Urinary bladder (tissue), 4 donors: Measurements from ENCODE around the gene SORBS1. TPM values are rescaled to one million over a fixed set of nuclear protein-coding genes. Genes with fewer than 3 reads are reported as not detected.

Source experiments
- DNase-seq: peaks from one replicate; pipeline ENCODE4 v3.0.0-alpha.2; 2015; ENCODE audit errors: extremely low spot score
- H3K27ac ChIP-seq: one replicate; pipeline ENCODE4 v1.5.1; 2013; ENCODE audit warnings: low read depth, mild to moderate bottlenecking, moderate library complexity
- H3K36me3 ChIP-seq: one replicate; pipeline ENCODE4 v1.6.1; 2013; ENCODE audit warnings: mild to moderate bottlenecking, moderate library complexity; ENCODE audit not compliant: insufficient read depth
- H3K4me1 ChIP-seq: one replicate; pipeline ENCODE4 v1.6.1; 2013; ENCODE audit warnings: mild to moderate bottlenecking, moderate library complexity; ENCODE audit not compliant: insufficient read depth
- H3K4me3 ChIP-seq: one replicate; pipeline ENCODE4 v1.5.1; 2013; ENCODE audit warnings: low read depth, low read length
- WGBS: extraction: QIAGEN DNeasy Blood & Tissue Kit; methylation state at CpG from one replicate; pipeline ENCODE4 v1.1.7; 2013; 5-methylcytosine and 5-hydroxymethylcytosine counted together
- polyA plus RNA-seq: library from polyadenylated mRNA; stranded (reverse); fragments of 200-250 nt; gene quantifications from one replicate; pipeline ENCODE4 v1.2.3, GENCODE V29; 2013
- total RNA-seq: library from RNA; depleted of rRNA; stranded (reverse); fragments of >200 nt; gene quantifications from one replicate; pipeline ENCODE4 v1.2.3, GENCODE V29; 2014
- donor health status: healthy with polysubstance abuse.
- donor health status: healthy.

The SORBS1 gene
- total and polyA plus RNA-seq, 2 donors: 297 to 697 TPM

DNA sequence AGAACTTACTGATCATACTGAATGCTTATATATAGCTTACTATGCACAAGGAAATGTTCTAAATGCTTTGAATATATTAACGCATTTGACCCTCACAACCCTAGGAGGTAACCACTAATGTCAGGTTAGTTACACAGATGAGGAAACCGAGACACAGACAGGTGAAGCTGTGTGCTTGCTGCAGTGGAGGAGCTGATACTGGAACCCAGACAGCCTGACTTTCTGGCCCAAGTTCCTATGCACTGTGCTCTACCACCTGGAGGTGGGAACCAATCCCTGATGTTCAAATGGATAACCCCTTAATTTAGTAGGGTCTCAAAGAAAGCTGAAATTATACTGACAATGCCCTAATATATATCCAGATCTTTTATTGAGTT, 119.6 kb downstream of the SORBS1 start:
- no peak overlapping the region for H3K27ac ChIP-seq
- no peak overlapping the region for H3K4me3 ChIP-seq
- WGBS: 90% methylated on average over 2 of the region's 2 CpGs
- DNase-seq: no peak
- H3K36me3 ChIP-seq: no peaks in the 10 kb centered on the region
- no peaks in the 10 kb centered on the region for H3K4me1 ChIP-seq

DNA sequence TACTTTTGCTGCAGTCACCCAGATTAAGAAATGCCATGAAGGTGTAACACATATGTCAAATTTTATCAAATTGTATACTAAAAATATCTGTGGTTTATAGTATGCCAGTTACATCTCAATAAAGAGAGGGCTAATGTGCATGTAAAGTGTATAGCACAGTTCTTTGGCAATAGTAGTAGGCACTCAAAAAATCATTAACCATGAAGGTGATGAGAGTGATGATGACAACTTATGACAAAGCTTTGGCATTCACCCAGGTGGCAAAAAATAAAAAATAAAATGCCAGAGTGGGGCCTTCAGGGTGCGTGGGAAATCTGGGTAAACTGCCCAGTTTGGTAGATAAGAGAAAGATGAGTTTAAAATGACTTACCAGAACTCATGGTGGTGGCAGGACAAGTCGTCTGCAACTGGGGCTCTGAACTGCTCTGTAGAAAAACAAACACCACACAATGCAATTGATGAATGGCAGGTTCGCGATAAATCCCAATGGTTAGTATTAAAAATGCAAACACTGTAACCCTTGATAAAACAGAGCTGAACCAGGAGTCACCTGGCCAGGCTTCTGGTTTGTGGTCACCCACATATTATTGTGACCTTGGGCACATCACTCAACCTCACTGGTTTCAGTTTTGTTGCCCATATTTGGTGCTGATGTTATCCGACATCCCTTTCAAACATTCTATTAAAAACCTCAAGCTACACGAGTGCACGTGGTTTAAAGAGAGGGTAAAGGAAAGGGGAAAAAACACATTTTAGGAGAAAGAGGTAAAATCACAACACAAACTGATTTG, 120.2 kb downstream of the SORBS1 start:
- Histone ChIP-seq H3K27ac (no peak overlapping the region), H3K4me1 (no peaks in the 10 kb centered on the region), H3K4me3 (no peak overlapping the region), H3K36me3 (no peaks in the 10 kb centered on the region)
- DNase-seq: no peak
- WGBS: 56% methylated on average over 7 of the region's 7 CpGs

DNA sequence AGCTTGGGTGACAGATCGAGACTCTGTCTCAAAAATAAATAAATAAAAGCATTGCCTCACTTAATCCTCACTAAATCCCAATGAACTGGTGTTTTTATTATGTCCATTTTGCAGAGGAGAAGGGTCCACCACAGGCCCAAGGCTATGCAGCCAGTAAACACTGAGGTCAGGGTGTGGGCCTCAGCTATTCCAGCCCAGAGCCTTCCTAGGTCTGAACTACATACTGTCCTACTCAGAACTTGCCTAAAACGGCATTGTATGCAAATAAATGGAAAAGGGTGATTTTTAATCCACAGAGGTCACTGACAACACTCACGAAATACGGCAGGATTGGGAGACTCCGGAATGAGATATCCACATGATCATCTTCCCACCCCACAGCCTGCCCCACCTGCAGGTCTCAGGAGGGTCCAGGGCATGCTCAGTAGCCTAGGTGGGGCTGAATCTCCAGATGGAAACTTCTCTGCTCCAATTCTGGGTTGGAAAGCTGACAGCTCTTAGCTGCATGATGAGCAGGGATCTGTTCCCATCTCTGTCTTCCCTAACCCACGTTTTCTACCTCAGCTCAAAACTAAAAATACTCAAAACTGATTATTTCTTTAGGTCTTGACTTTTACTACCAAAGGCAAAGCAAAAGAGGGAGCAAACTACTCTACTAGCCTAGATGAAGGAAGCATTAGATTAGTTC, 121.0 kb downstream of the SORBS1 start:
- WGBS: 50% methylated on average over 6 of the region's 6 CpGs
- H3K4me3 ChIP-seq: no peak overlapping the region
- DNase-seq: no peak
- no peaks in the 10 kb centered on the region for H3K4me1 ChIP-seq
- H3K27ac ChIP-seq: no peak overlapping the region
- no peaks in the 10 kb centered on the region for H3K36me3 ChIP-seq

DNA sequence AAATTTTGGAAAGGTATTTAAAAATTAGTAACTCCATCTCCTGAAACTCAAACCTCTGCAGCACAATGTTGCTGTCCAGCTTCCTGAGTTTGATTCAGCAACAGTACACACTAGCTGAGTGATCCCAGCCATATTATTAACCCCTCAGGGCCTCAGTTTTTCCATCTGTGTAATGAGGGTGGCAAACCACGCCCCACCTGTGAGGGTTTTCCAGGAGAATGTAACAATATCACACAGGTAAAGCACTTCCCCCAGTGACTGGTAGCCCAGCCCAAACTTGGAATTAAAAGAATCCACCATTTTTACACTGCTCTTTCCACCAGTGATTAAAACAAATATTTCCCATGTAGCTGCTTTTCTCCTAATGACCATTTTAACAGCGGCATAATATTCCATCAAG, 122.4 kb downstream of the SORBS1 start:
- Histone ChIP-seq H3K36me3 (no peaks in the 10 kb centered on the region), H3K27ac (no peak overlapping the region), H3K4me3 (no peak overlapping the region), H3K4me1 (no peaks in the 10 kb centered on the region)
- WGBS: 94% methylated on average over 2 of the region's 2 CpGs
- DNase-seq: no peak

DNA sequence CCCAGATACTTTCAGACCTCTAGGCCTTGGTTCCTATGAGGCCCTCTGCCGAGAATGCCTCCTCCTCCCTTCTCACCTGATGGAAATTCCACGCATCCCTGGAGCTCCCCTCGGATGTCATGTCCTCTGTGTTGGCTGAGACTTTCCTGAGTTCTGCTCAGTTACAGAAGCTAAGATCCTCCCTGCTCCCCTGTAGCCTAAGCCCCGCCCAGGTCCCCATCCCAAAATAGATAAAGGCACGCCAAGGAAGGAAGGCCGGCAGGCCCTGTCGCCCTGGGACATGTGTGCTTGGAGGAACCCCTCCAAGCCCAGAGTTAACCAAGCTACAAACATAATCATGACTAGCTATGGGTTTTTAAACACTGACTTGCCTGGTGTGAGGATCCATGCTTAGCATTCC, 123.5 kb downstream of the SORBS1 start:
- 51% methylated on average over 7 of the region's 7 CpGs for WGBS
- Histone ChIP-seq H3K27ac (no peak overlapping the region), H3K36me3 (no peaks in the 10 kb centered on the region), H3K4me1 (no peaks in the 10 kb centered on the region), H3K4me3 (no peak overlapping the region)
- no peak for DNase-seq

DNA sequence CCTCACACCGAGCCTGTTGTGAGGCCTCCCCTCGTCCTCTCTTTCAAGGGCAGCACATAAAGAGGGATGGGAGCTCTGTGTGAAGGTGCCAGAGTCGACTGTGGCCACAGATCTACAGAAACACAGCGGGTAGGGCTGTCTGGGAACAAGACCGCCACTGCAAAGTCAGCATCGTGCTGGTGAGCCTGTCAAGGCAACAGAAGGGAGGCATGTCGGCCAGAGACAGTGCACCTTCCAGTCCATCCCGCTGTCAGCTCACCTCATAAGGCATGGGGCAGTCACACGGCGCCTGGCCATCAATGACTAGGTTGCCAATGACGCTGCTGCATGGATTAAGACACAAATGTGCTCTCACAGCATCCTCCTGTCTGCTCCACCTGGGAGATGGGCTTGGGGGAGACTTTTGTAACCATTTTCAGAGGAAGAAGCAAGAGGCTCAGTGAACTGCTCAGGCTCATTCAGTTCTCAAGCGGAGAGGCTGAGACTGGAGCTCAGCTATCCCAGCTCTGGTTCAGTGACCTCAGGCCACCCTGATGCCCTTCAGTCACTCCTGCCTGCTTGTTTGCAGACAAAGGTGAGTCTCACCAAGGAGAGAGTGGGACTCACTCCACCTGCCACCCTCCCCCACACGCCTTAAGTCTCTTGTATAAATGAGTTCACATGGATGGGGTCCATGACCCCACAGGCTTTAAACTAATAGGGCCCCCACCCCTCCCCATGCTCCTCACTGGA, 125.5 kb downstream of the SORBS1 start:
- whole genome bisulfite sequencing: 72% methylated on average over 13 of the region's 13 CpGs
- Histone ChIP-seq H3K4me1 (no peaks in the 10 kb centered on the region), H3K27ac (no peak overlapping the region)

DNA sequence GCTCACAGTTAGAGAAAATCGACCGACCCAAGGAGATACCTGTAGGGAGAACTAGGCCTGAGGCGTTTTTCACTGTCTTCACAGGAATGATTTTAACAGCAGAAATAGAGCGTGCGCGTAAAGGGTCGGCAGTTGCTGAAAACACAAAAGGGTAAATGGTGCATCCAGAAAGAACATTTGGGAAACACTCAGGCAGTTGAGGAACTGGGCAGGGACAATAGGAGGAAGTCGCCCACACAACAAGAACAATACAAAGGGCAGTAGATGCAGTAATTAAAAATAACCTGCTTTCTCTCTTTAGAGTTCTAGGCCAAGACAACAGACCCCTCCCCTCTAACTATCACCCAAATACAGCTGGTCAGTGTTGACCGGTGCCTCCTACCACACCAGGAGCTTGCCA, 126.6 kb downstream of the SORBS1 start:
- Histone ChIP-seq H3K27ac (no peak overlapping the region), H3K36me3 (no peaks in the 10 kb centered on the region), H3K4me3 (no peak overlapping the region), H3K4me1 (no peaks in the 10 kb centered on the region)
- 78% methylated on average over 9 of the region's 9 CpGs for WGBS
- no peak for DNase-seq

More for the DNA sequence above, 125.5 kb downstream of the SORBS1 start:
- Histone ChIP-seq H3K36me3 (no peaks in the 10 kb centered on the region), H3K4me3 (no peak overlapping the region)
- DNase-seq: no peak

DNA sequence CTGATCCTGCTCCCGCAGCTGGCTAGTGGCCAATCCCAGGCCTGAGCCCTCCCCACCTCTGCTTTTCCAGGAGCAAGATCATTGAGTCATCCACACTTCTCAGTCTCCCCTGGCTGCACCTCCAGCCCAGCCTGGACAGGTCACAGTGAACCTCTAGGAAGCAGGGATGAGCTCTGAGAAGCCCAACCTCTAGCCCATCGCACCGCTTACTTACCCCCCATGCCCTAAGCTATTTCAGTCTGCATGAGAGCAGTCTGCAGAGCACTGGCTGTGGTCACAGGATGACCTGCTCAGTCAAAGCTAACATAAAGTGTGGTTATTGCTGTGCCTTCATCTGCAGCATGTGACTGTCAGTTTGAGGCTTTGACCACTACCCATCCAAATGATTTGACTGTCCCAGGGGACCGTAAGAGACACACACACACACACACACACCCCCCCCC, 129.2 kb downstream of the SORBS1 start:
- Histone ChIP-seq H3K36me3 (no peaks in the 10 kb centered on the region), H3K4me3 (no peak overlapping the region), H3K4me1 (no peaks in the 10 kb centered on the region), H3K27ac (no peak overlapping the region)
- WGBS: 57% methylated on average over 4 of the region's 4 CpGs
- no peak for DNase-seq

DNA sequence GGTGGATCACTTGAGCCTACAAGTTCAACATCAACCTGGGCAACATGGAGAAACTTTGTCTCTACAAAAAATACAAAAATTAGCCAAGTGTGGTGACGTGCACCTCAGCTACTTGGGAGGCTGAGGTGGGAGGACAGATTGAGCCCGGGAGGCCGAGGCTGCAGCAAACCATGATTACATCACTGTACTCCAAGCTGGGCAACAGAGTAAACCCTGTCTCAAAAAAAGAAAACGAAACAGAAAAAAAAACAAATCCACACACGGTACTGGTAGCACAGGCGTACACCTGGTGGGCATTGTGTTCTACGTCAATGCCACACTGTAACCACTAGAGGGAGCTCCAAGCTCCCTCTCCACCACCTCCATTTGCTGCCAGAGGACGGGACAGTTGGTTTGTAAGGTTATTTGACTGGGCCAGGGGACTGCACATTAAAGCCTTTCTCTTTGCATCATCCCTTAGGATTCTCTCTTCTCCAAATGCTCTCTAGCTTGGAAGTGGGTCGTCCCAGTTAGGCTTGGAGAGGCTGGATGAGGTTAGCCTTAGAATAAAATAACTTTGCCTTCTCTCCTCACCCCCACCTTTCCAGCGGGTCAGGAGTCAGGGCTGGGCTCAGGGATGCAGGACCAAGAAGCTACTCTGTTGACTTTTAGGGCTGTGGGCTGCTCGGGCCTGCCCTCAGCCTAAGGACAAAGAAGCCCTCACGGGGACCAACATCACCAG, 130.8 kb downstream of the SORBS1 start:
- DNase-seq: no peak
- Histone ChIP-seq H3K36me3 (no peaks in the 10 kb centered on the region), H3K27ac (no peak overlapping the region), H3K4me3 (no peak overlapping the region), H3K4me1 (peaks cover 1% of the 10 kb centered on the region)
- 33% methylated on average over 12 of the region's 12 CpGs for WGBS

DNA sequence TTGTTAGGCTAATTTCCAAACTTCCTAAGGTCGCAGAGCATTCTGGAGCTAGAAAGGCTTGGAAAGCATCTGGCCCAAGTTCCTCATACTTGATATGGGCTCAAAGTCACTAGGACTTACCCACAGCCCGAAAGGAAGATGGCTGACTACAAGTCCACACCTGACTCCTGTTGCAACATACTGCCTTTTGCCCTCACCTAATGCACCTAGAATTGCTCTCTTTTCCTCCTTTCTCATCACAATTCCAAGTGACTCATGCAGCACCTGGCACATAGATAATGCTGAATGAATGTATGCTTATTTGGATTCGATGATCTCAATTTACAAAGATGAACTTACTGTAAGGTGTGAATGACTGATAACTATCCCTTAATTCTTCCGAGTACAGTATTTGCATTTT, 131.5 kb downstream of the SORBS1 start:
- Histone ChIP-seq H3K4me1 (peaks cover 1% of the 10 kb centered on the region), H3K27ac (no peak overlapping the region), H3K4me3 (no peak overlapping the region), H3K36me3 (no peaks in the 10 kb centered on the region)
- no peak for DNase-seq
- 69% methylated on average over 4 of the region's 4 CpGs for WGBS

DNA sequence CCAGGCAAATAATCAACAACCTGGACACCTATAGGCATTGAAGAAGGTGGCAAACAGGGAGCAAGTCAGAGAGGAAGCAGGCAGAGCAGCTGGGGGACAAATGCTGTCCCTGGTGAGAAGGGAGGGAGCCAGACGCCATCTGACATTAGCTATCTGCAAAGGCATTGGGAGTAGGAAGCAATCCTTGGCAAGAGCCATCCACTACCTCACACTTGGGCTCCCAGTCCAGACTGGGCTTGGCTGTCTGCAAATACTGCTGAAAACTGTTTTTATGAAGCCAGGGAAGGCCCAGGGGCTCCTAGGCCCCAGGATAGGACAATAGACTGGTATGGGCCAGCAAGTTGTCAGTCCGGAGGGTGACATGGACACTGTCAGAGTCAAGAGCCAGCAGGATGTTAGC, 132.5 kb downstream of the SORBS1 start:
- Histone ChIP-seq H3K4me1 (peaks cover 1% of the 10 kb centered on the region), H3K27ac (no peak overlapping the region), H3K4me3 (no peak overlapping the region), H3K36me3 (no peaks in the 10 kb centered on the region)
- 64% methylated on average over 2 of the region's 2 CpGs for WGBS
- DNase-seq: no peak

DNA sequence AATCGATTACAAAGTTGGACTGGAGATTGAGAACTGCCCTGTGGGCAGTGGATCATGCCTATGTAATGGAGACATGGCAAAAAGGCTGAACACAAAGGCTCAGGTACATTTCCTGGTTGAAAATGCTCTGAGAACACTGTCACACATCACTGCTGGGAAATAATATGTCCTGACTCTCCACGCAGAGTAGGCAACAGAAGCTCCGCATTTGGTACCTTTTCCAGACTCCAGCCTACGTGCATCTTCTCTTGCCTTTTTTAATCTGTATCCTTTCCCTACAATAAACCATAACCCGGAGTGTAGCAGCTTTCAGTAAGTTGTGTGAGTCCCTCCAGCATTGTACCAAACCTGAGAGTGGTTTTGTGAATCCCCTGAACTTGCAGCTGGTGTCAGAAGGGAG, 134.7 kb downstream of the SORBS1 start:
- WGBS: 54% methylated on average over 5 of the region's 5 CpGs
- Histone ChIP-seq H3K36me3 (no peaks in the 10 kb centered on the region), H3K27ac (no peak overlapping the region), H3K4me3 (no peak overlapping the region), H3K4me1 (peaks cover 1% of the 10 kb centered on the region)
- no peak for DNase-seq
